VCaP (cell line): ENCODE data around the gene TNS1.

Experiments
- H3K27ac ChIP-seq: fragments of 450-650 bp; 2 replicates; pipeline ENCODE4 v1.5.1; 2017
- CTCF ChIP-seq: fragments of 450-650 bp; conservative IDR thresholded peaks from 2 replicates; pipeline ENCODE4 v1.5.1; 2017; ENCODE audit warnings: mild to moderate bottlenecking, moderate library complexity

Gene TNS1

GRCh38 chr2:218005486-218005885 is 2.7 kb upstream of the TNS1 start:
- H3K27ac ChIP-seq: no peak overlapping the region

GRCh38 chr2:218005028-218005427 is 2.2 kb upstream of the TNS1 start:
- no peak for TF ChIP-seq CTCF
- no peak overlapping the region for H3K27ac ChIP-seq

More at GRCh38 chr2:218005486-218005885, 2.7 kb upstream of the TNS1 start:
- TF ChIP-seq CTCF: no peak

- no peak overlapping the region for H3K27ac ChIP-seq
- no peak for TF ChIP-seq CTCF
These were observed 1.2 kb upstream of the TNS1 start for GRCh38 chr2:218003981-218004419.

GRCh38 chr2:218003281-218003944 is 618 bp upstream of the TNS1 start:
- H3K27ac ChIP-seq: no peak overlapping the region
- no peak for TF ChIP-seq CTCF

GRCh38 chr2:218002143-218002844 is 501 bp downstream of the TNS1 start:
- no peak overlapping the region for H3K27ac ChIP-seq
- TF ChIP-seq CTCF: no peak

GRCh38 chr2:218001629-218002028 is 1.2 kb downstream of the TNS1 start:
- no peak overlapping the region for H3K27ac ChIP-seq
- no peak for TF ChIP-seq CTCF

- no peak overlapping the region for H3K27ac ChIP-seq
- TF ChIP-seq CTCF: no peak
These were observed 2.7 kb downstream of the TNS1 start for GRCh38 chr2:218000136-218000535.
